HCT116 (cell line): Measurements from ENCODE around the gene GRK5.

ENCODE experiments used
- CTCF ChIP-seq, 3 experiments: fragments of 200-600 bp in 1 of 3; sonication (generic) in 1 of 3; IDR thresholded peaks in 2 of 3; conservative IDR thresholded peaks in 1 of 3; 2 replicates each; pipeline ENCODE4 v1.5.1; 2012 to 2017; ENCODE audit warnings: low read depth in 2 of 3, low read length in 2 of 3, antibody characterized with exemption in 1 of 3, borderline replicate concordance in 1 of 3, control low read depth in 1 of 3, mild to moderate bottlenecking in 1 of 3, mixed read lengths in 1 of 3, mixed run types in 1 of 3, moderate library complexity in 1 of 3; ENCODE audit not compliant: insufficient read depth in 1 of 3
- EGR1 ChIP-seq: IDR thresholded peaks from 2 replicates; pipeline ENCODE4 v1.6.1; 2012; ENCODE audit warnings: low read depth
- ELF1 ChIP-seq: IDR thresholded peaks from 2 replicates; pipeline ENCODE4 v1.6.1; 2012; ENCODE audit warnings: low read depth, borderline replicate concordance
- EZH2 ChIP-seq: fragments of 200-600 bp; sonication (generic); IDR thresholded peaks from 2 replicates; pipeline ENCODE4 v1.6.1; 2017; ENCODE audit warnings: antibody characterized with exemption, mixed run types
- MAX ChIP-seq: IDR thresholded peaks from 2 replicates; pipeline ENCODE4 v1.6.1; 2012
- POLR2A ChIP-seq: IDR thresholded peaks from 2 replicates; pipeline ENCODE4 v1.7.0; 2011; ENCODE audit warnings: borderline replicate concordance; ENCODE audit not compliant: insufficient read depth, insufficient read length; ENCODE audit errors: extremely low read depth
- POLR2AphosphoS5 ChIP-seq: IDR thresholded peaks from 2 replicates; pipeline ENCODE4 v1.6.1; 2011; ENCODE audit warnings: mild to moderate bottlenecking, low read depth, low read length, moderate library complexity
- RAD21 ChIP-seq: IDR thresholded peaks from 2 replicates; pipeline ENCODE4 v1.6.1; 2012; ENCODE audit warnings: low read depth, mild to moderate bottlenecking
- REST ChIP-seq: IDR thresholded peaks from 2 replicates; pipeline ENCODE4 v1.6.1; 2012; ENCODE audit warnings: low read depth
- SIN3A ChIP-seq: IDR thresholded peaks from 2 replicates; pipeline ENCODE4 v1.6.1; 2012; ENCODE audit warnings: low read depth
- SRF ChIP-seq: IDR thresholded peaks from 2 replicates; pipeline ENCODE4 v1.6.1; 2012; ENCODE audit warnings: low read depth
- TCF7L2 ChIP-seq: IDR thresholded peaks from 2 replicates; pipeline ENCODE4 v1.7.0; 2011; ENCODE audit warnings: borderline replicate concordance, inconsistent platforms; ENCODE audit not compliant: insufficient read depth, insufficient read length; ENCODE audit errors: extremely low read depth
- ZFX ChIP-seq: fragments of 450-650 bp; IDR thresholded peaks from 2 replicates; pipeline ENCODE4 v1.6.1; 2017

GRCh38 chr10:119450606-119451299, 243.4 kb downstream of the GRK5 start:
- TF ChIP-seq TCF7L2 (no peak), ZFX (no peak), CTCF (IDR thresholded peaks at IDR 0.05 in 2 of 3, conservative IDR thresholded peaks at IDR 0.05 in 1 of 3; ENCODE audit: borderline replicate concordance in 1 of 3, insufficient read depth in 1 of 3, low read depth in 2 of 3, low read length in 2 of 3) (no peak), MAX (no peak), EZH2 (no peak), RAD21 (no peak), EGR1 (no peak), REST (no peak), POLR2A (no peak), SIN3A (no peak), SRF (no peak), POLR2AphosphoS5 (no peak), ELF1 (no peak)
